Activated T-cell treated with anti-CD3 and anti-CD28 coated beads, Interleukin-2, amount 50 U/mL, for 72 hours (primary cell): ENCODE data around the gene PTGDR2. TPM values are rescaled to one million over a fixed set of nuclear protein-coding genes. Genes with fewer than 3 reads are reported as not detected.
A peak's percentile ranks its signal among the peaks of the same experiment; 100 is the strongest.

Source experiments
- ATAC-seq, 2 donors: fragments of 150-1000 bp; cut with Tn5 transposase; replicated peaks in 1 of 2; 2 replicates each; pipeline ENCODE4 v1.10.0; 2021; ENCODE audit warnings: moderate library complexity in 2 of 2, mild to moderate bottlenecking in 1 of 2
- DNase-seq, 2 donors: peaks; one replicate each; pipeline ENCODE4 v3.0.0; 2021 to 2022; ENCODE audit warnings: mixed read lengths in 1 of 2
- H3K27ac Mint-ChIP-seq: one replicate; pipeline ENCODE4 v1.8.0; 2022; ENCODE audit warnings: mild to moderate bottlenecking, moderate library complexity, mixed read lengths
- H3K27me3 Mint-ChIP-seq: one replicate; pipeline ENCODE4 v1.8.0; 2022; ENCODE audit warnings: low read depth, mixed read lengths
- H3K36me3 Mint-ChIP-seq, 2 donors: one replicate each; pipeline ENCODE4 v1.8.0; 2022; ENCODE audit warnings: mixed read lengths in 2 of 2, mild to moderate bottlenecking in 1 of 2; ENCODE audit not compliant: insufficient read depth in 2 of 2
- H3K4me1 Mint-ChIP-seq: one replicate; pipeline ENCODE4 v1.8.0; 2022; ENCODE audit warnings: low read depth, mixed read lengths
- H3K4me3 Mint-ChIP-seq, 2 donors: one replicate each; pipeline ENCODE4 v1.8.0; 2022; ENCODE audit warnings: mild to moderate bottlenecking in 2 of 2, mixed read lengths in 2 of 2, moderate library complexity in 2 of 2
- H3K9me3 Mint-ChIP-seq, 2 donors: one replicate each; pipeline ENCODE4 v1.8.0; 2022; ENCODE audit warnings: mixed read lengths in 2 of 2
- total RNA-seq, 2 donors: library from RNA; stranded (reverse); gene quantifications; one replicate each; pipeline ENCODE4 v1.2.3, GENCODE V29; 2022

PTGDR2 gene
- total RNA-seq, 2 donors from 2014 or later: 0.16 to 0.17 TPM

GRCh38 chr11:60858731-60859464 lies 3.1 kb upstream of the PTGDR2 start:
- peak; percentile 40 to 45 for ATAC-seq
- H3K36me3 Mint-ChIP-seq: no peaks in the 10 kb centered on the region
- no peak overlapping the region for H3K4me3 Mint-ChIP-seq
- peaks cover 19% of the 10 kb centered on the region for H3K4me1 Mint-ChIP-seq
- H3K27ac Mint-ChIP-seq: peak overlapping the region; percentile 15
- no peaks in the 10 kb centered on the region for H3K9me3 Mint-ChIP-seq
- no peak for DNase-seq
- no peaks in the 10 kb centered on the region for H3K27me3 Mint-ChIP-seq

DNA sequence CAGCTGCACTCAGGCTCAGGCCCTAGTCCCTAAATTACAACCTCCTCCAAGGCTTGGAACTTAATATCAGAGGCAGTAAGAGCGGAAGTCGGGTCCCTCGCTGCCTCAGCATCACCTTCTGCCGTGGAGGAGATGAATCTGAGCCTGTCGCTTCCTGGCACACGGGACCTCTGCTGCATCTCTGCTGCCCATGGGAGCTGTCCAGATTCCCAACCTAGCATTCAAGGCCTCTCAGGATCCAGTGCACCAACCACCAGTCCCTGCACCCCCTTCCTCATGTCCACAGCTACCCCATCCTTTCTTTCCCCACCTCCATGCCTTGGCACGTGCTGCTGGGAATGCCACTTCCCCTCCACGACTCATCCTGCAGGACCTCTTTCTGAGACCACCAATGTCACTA lies 2.5 kb upstream of the PTGDR2 start:
- DNase-seq (no peak), ATAC-seq (peak in 1 of 2 donors; percentile 3)
- Mint-ChIP-seq H3K36me3 (no peaks in the 10 kb centered on the region), H3K4me3 (no peak overlapping the region), H3K4me1 (peaks cover 19% of the 10 kb centered on the region), H3K27me3 (no peaks in the 10 kb centered on the region), H3K27ac (no peak overlapping the region), H3K9me3 (no peaks in the 10 kb centered on the region)

DNA sequence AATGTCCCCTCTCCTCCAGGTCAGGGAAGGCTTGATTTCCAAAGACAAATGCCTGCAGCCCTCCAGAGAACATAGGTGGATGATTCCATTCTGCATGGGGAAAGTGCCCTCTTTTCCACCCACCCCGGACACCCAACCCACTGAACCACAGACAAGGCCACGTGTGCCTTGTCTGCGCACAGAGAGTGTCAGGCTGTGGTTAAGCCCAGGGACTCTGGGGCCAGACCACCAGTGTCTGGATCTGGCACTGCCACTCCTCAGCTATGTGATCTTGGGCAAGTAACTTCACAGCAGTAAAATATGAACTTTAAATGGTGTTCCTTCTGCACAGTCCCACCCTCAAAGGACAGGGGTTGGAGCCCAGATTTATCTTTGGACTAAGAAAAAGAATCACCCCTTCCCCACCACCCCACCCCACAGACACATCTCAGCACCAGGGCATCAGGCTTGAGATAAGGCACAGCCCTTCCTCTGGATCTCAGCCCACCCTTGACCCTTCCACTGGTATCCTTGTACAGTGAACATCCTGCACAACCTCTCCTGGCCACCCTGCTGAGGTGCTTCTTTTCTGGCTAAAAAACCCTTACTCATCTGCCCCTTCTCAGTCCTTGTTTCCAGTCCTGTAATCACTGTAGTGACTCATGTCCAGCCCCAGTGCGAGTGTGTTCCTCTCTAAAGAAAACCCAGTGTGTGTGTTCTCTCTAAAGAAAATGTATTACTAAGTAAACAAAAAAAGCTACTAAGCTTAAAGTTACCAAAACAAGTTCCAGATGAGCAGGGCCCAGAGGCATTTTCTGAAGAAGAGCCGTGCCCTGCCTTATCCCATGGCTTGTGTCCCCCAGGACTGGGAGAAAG lies 1.9 kb upstream of the PTGDR2 start:
- peaks cover 19% of the 10 kb centered on the region for H3K4me1 Mint-ChIP-seq
- no peaks in the 10 kb centered on the region for H3K36me3 Mint-ChIP-seq
- H3K4me3 Mint-ChIP-seq: no peak overlapping the region
- no peaks in the 10 kb centered on the region for H3K9me3 Mint-ChIP-seq
- ATAC-seq: peak; percentile 60 to 76
- H3K27me3 Mint-ChIP-seq: no peaks in the 10 kb centered on the region
- no peak overlapping the region for H3K27ac Mint-ChIP-seq
- no peak for DNase-seq

DNA sequence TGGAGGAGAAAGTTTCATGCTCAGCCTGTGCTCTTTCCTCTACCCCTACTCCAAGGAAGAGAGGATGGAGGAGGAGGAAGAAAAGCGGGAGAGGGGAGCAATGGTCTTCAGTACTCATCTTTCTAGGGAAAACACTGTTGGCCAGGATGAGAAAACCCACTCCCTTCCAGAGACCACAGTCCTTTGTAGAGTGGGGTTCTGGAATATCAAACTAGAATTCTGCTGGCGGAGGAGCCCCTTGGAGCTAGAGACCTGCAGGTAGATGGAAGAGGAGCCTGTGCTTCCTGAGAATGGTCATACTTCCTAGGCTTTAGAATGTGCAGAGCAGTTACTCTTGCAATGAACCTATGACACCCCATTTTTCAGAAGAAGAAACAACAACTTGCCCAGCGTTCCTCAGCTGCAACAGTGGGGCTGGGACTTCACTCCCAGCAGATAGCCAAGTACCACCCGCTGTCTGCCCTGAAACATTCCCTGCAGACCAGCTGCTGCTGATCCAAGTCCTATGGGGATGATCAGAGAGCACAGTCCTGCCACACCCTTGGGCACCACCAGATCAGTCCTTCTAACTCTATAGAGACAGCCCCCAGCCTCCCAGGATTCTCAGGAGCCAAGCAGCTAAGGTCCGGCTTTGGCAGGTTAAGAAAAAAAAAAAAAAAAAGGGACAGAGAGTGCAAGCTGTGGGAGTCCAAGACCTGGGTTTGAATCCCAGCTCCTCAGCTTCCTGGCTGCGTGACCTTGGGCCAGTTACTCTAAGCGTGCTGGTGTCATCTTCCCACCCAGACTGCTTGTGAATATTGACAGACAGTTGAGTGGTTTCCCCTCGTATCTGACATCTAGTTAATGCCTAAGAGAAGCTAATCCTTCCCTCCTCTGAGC lies 664 bp downstream of the PTGDR2 start:
- DNase-seq (no peak), ATAC-seq (no peak)
- H3K27me3 Mint-ChIP-seq: no peaks in the 10 kb centered on the region
- H3K4me1 Mint-ChIP-seq: peaks cover 19% of the 10 kb centered on the region
- H3K9me3 Mint-ChIP-seq: no peaks in the 10 kb centered on the region
- H3K36me3 Mint-ChIP-seq: peaks cover 0 to 1% of the 10 kb centered on the region in 2 donors
- no peak overlapping the region for H3K4me3 Mint-ChIP-seq
- H3K27ac Mint-ChIP-seq: no peak overlapping the region

DNA sequence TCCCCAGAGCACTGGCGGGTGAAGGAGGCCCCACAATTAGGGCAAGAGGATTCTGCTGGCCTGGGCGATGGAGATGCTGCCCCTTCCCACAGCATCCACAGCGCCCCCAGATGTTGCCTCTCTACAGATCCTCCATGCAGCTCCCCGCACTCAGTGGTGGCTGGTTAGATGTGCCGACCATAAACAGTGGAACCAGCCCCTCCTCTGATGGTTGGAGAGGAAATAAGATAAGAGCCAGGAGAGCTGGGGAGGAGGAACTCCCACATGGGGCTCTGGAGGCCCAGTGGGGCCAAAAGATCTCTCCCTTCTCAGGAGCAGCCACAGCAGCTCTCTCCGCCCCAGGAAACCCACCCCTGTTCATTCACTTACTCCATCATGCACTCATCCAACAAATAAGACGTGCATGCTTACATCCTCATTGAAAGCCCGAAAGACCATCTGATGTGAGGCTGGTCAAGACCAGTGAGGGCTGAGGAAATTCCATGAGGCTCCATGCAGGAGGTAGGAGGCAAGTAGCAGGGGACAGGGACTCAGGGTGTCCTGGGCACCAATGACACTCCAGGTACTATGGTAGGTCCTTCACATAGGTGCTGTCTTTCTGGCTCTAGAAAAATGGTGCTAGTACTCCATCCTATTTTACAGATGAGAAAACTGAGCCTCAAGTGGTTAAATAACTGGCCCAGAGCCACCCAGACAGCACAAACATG lies 1.5 kb downstream of the PTGDR2 start:
- H3K9me3 Mint-ChIP-seq: no peaks in the 10 kb centered on the region
- H3K4me1 Mint-ChIP-seq: peaks cover 17% of the 10 kb centered on the region
- DNase-seq: no peak
- peaks cover 0 to 1% of the 10 kb centered on the region in 2 donors for H3K36me3 Mint-ChIP-seq
- H3K4me3 Mint-ChIP-seq: no peak overlapping the region
- no peaks in the 10 kb centered on the region for H3K27me3 Mint-ChIP-seq
- no peak for ATAC-seq
- no peak overlapping the region for H3K27ac Mint-ChIP-seq

DNA sequence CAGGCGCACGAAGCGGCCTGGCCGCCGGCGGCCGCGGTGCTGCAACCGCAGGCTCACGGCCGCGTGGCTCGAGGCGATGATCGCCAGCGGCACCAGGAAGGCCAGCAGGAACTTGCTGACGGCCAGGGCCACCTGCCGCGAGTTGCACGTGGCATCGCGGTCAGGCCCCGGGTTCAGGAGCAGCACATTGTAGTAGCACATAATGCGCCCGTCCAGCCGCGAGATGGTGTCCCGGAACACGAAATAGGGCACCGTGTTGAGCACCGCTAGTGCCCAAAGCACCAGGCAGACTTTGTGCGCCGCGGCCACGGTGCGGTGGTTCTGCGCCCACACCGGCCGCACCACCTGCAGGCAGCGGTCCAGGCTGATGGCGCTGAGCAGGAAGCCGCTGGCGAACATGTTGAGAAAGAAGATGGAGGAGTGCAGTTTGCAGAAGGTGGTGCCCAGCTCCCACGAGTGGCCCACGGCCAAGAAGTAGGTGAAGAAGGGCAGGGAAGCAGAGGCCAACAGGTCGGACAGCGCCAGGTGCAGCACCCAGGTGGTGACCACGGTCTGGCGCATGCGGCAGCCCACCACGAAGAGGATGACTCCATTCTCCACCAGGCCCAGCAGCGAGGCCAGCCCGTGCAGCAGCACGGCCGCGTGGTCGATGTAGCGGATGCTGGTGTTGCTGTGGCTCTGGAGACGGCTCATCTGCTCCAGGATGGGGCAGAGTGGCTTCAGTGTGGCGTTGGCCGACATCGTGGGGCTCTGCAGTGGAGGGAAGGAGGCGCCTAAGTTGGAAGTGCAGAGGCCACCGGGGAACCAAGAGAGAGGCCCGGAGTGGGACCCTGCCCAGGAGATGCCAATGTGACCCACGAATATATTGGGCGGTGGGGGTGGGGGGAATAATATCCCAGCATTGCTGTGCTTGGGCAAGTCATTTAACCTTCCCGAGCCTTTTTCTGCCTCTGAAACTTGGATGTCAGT lies 2.5 kb downstream of the PTGDR2 start:
- no peaks in the 10 kb centered on the region for H3K27me3 Mint-ChIP-seq
- peaks cover 2 to 4% of the 10 kb centered on the region in 2 donors for H3K36me3 Mint-ChIP-seq
- no peak overlapping the region for H3K4me3 Mint-ChIP-seq
- H3K27ac Mint-ChIP-seq: no peak overlapping the region
- H3K9me3 Mint-ChIP-seq: no peaks in the 10 kb centered on the region
- H3K4me1 Mint-ChIP-seq: peaks cover 7% of the 10 kb centered on the region
- DNase-seq (no peak), ATAC-seq (no peak)

DNA sequence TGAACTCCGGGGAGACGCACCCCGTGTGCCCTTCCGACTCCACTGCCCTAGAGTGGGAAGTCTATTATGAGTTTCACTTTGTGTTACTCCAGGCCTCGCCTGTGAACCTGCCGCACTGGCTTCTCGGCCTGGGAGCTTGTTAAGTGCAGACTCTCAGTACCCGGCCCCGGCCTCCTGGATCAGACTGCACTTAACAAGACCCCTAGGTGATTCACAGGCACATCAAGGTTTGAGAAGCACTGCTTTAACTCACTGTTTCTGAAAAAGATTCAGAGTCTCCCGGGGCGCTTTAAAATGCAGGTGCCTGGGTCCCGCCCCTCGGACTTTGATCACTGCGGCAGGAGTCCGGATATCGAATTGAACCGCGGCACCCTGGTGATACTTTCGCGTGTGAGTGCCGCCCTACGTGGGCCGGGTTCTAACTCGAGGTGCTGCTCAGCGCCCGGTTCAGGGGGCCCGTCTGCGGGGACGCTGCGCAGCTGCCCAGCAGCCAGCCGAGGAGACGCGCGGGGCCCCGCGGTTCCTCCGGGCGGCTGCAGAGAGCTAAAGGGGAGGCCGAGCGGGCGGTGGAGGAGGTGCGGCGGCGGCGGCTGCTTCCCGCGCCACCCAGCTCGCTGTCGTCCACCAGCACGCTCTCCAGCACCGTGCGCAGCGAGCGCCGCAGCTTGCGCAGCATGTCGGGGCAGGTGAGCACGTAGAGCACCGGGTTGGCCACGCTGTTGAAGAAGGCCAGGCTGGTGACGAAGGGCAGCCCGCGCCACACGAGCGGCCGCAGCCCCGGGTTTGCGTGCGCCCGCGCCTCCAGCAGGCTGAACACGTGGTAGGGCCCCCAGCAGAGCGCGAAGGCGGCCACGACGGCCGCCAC lies 3.4 kb downstream of the PTGDR2 start:
- H3K9me3 Mint-ChIP-seq: no peaks in the 10 kb centered on the region
- no peak overlapping the region for H3K27ac Mint-ChIP-seq
- H3K4me1 Mint-ChIP-seq: no peaks in the 10 kb centered on the region
- DNase-seq (no peak), ATAC-seq (no peak)
- H3K36me3 Mint-ChIP-seq: peaks cover 2 to 4% of the 10 kb centered on the region in 2 donors
- H3K4me3 Mint-ChIP-seq: no peak overlapping the region
- H3K27me3 Mint-ChIP-seq: no peaks in the 10 kb centered on the region

DNA sequence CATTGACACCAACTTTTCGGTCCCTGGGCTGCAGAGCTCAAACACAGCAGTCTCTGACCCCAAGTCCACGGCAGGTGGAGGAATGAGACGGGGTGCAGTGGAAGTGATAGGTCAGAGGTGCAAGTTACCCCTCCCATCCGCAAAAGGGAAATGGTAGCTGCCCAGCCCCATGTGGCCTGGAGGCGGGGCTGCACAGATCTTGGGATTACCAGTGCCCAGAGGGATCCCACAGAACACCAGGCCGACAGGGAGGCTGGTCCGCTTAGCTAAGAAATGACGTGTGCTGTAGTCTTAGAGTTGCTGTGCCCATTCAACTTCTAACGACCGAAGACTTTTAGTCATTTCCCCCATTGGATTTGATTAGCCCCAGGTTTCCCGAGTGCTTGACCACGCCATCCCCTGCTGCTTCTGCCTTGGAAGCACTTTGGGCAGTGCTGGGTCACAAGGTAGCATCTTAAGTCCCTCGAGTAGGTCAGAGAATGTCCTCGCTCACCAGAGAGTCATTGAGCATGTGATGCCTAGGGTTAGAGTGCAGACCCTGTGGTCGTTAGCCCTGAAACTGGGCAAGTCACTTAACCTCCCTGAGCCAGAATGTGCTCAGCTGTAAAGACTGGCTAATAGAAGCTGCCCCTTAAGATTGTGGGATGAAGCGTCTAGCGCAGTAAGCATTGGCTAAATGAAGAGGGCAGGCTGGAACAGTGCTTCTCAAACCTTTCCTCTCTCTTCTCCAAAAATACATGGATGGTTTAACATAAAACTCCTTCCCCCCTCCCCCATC lies 4.2 kb downstream of the PTGDR2 start:
- no peaks in the 10 kb centered on the region for H3K4me1 Mint-ChIP-seq
- no peaks in the 10 kb centered on the region for H3K9me3 Mint-ChIP-seq
- H3K27me3 Mint-ChIP-seq: no peaks in the 10 kb centered on the region
- DNase-seq (no peak), ATAC-seq (no peak)
- no peak overlapping the region for H3K4me3 Mint-ChIP-seq
- H3K27ac Mint-ChIP-seq: no peak overlapping the region
- peaks cover 2 to 4% of the 10 kb centered on the region in 2 donors for H3K36me3 Mint-ChIP-seq

- Mint-ChIP-seq H3K36me3 (peaks cover 2 to 7% of the 10 kb centered on the region in 2 donors), H3K27ac (no peak overlapping the region), H3K4me1 (peaks cover 8% of the 10 kb centered on the region), H3K4me3 (no peak overlapping the region), H3K9me3 (no peaks in the 10 kb centered on the region), H3K27me3 (no peaks in the 10 kb centered on the region)
- ATAC-seq (no peak), DNase-seq (no peak)
Observed at GRCh38 chr11:60849641-60850520, 5.9 kb downstream of the PTGDR2 start.

GRCh38 chr11:60848714-60849151 lies 7.0 kb downstream of the PTGDR2 start:
- peaks cover 2 to 7% of the 10 kb centered on the region in 2 donors for H3K36me3 Mint-ChIP-seq
- DNase-seq (no peak), ATAC-seq (no peak)
- H3K9me3 Mint-ChIP-seq: no peaks in the 10 kb centered on the region
- H3K4me3 Mint-ChIP-seq: no peak overlapping the region
- H3K4me1 Mint-ChIP-seq: peaks cover 19% of the 10 kb centered on the region
- H3K27me3 Mint-ChIP-seq: no peaks in the 10 kb centered on the region
- H3K27ac Mint-ChIP-seq: no peak overlapping the region
